Neuronal stem cell (in vitro differentiated cells): ENCODE data around the gene THY1.

Experiments used
- DNase-seq: peaks from one replicate; pipeline ENCODE4 v3.0.0-alpha.2; 2013; ENCODE audit warnings: low spot score
- H2AFZ ChIP-seq: one replicate; pipeline ENCODE4 v1.6.1; 2013; ENCODE audit warnings: mild to moderate bottlenecking, low read length, inconsistent platforms
- H2AK5ac ChIP-seq: 2 replicates; pipeline ENCODE4 v1.6.1; 2013; ENCODE audit warnings: low read depth, mild to moderate bottlenecking, inconsistent platforms, low read length, moderate library complexity, mixed read lengths
- H2BK120ac ChIP-seq: 2 replicates; pipeline ENCODE4 v1.6.1; 2013; ENCODE audit warnings: low read depth, mild to moderate bottlenecking, inconsistent platforms, low read length, moderate library complexity, mixed read lengths
- H2BK12ac ChIP-seq: one replicate; pipeline ENCODE4 v1.6.1; 2013; ENCODE audit warnings: low read length, inconsistent platforms
- H2BK15ac ChIP-seq: 2 replicates; pipeline ENCODE4 v1.6.1; 2013; ENCODE audit warnings: mild to moderate bottlenecking, low read length, inconsistent platforms, mixed read lengths
- H2BK5ac ChIP-seq: one replicate; pipeline ENCODE4 v1.6.1; 2013; ENCODE audit warnings: inconsistent platforms, mild to moderate bottlenecking, low read length, moderate library complexity
- H3K14ac ChIP-seq: one replicate; pipeline ENCODE4 v1.6.1; 2013; ENCODE audit warnings: low read length, inconsistent platforms
- H3K18ac ChIP-seq: 2 replicates; pipeline ENCODE4 v1.6.1; 2013; ENCODE audit warnings: low read length, inconsistent platforms
- H3K23ac ChIP-seq: 2 replicates; pipeline ENCODE4 v1.6.1; 2013; ENCODE audit warnings: low read depth, mild to moderate bottlenecking, mixed read lengths, low read length, inconsistent platforms; ENCODE audit not compliant: poor library complexity
- H3K27ac ChIP-seq: replicated peaks from 3 replicates; pipeline ENCODE4 v1.5.1; 2013; ENCODE audit warnings: low read length, inconsistent platforms
- H3K27me3 ChIP-seq, 3 experiments: 2 replicates each; pipeline ENCODE4 v1.6.1; 2013; ENCODE audit warnings: low read length in 3 of 3, mild to moderate bottlenecking in 2 of 3, inconsistent platforms in 1 of 3, low read depth in 1 of 3, mixed read lengths in 1 of 3, moderate library complexity in 1 of 3; ENCODE audit not compliant: control insufficient read depth in 3 of 3, insufficient read depth in 3 of 3
- H3K36me3 ChIP-seq, 2 donors: replicated peaks in 1 of 2; 2 replicates each; pipeline ENCODE4 v1.6.1; 2013; ENCODE audit warnings: low read length in 2 of 2; ENCODE audit not compliant: control insufficient read depth in 2 of 2, insufficient read depth in 2 of 2
- H3K4ac ChIP-seq: 2 replicates; pipeline ENCODE4 v1.6.1; 2013; ENCODE audit warnings: inconsistent platforms, mild to moderate bottlenecking, low read length, moderate library complexity
- H3K4me1 ChIP-seq, 2 donors: 1 replicate in 1 of 2; 2 replicates in 1 of 2; pipeline ENCODE4 v1.6.1; 2013; ENCODE audit warnings: low read length in 2 of 2, low read depth in 1 of 2; ENCODE audit not compliant: control insufficient read depth in 2 of 2, insufficient read depth in 1 of 2
- H3K4me2 ChIP-seq: one replicate; pipeline ENCODE4 v1.6.1; 2013; ENCODE audit warnings: mild to moderate bottlenecking, low read length, inconsistent platforms; ENCODE audit not compliant: insufficient read depth, poor library complexity, severe bottlenecking
- H3K4me3 ChIP-seq, 2 donors: 2 replicates each; pipeline ENCODE4 v1.5.1; 2013; ENCODE audit warnings: low read length in 2 of 2, mild to moderate bottlenecking in 2 of 2, inconsistent platforms in 1 of 2, moderate library complexity in 1 of 2
- H3K79me1 ChIP-seq: one replicate; pipeline ENCODE4 v1.6.1; 2013; ENCODE audit warnings: low read depth, mild to moderate bottlenecking, inconsistent platforms, low read length, moderate library complexity
- H3K9ac ChIP-seq: one replicate; pipeline ENCODE4 v1.6.1; 2013; ENCODE audit warnings: mild to moderate bottlenecking, low read depth, low read length, inconsistent platforms; ENCODE audit not compliant: poor library complexity
- H3K9me3 ChIP-seq, 2 donors: replicated peaks in 1 of 2; 2 replicates each; pipeline versions ENCODE3 to v1.6.1; 2013; ENCODE audit warnings: low read length in 2 of 2, mild to moderate bottlenecking in 2 of 2, inconsistent platforms in 1 of 2, low read depth in 1 of 2, mixed read lengths in 1 of 2, moderate library complexity in 1 of 2; ENCODE audit not compliant: control insufficient read depth in 2 of 2, insufficient read depth in 1 of 2
- H4K8ac ChIP-seq: one replicate; pipeline ENCODE4 v1.6.1; 2013; ENCODE audit warnings: low read depth, mild to moderate bottlenecking, inconsistent platforms, low read length, moderate library complexity
- H4K91ac ChIP-seq: one replicate; pipeline ENCODE4 v1.6.1; 2013; ENCODE audit warnings: low read length, low read depth, mild to moderate bottlenecking, inconsistent platforms; ENCODE audit not compliant: poor library complexity
- WGBS, 2 donors: extraction: QIAGEN DNeasy Blood & Tissue Kit; methylation state at CpG; one replicate each; pipeline ENCODE4 v1.1.7; 2013; ENCODE audit warnings: missing lambda C conversion rate in 2 of 2, mixed read lengths in 1 of 2; ENCODE audit not compliant: insufficient read length in 2 of 2, insufficient replicate concordance in 1 of 2; ENCODE audit errors: extremely low coverage in 2 of 2; 5-methylcytosine and 5-hydroxymethylcytosine counted together

Gene THY1

DNA sequence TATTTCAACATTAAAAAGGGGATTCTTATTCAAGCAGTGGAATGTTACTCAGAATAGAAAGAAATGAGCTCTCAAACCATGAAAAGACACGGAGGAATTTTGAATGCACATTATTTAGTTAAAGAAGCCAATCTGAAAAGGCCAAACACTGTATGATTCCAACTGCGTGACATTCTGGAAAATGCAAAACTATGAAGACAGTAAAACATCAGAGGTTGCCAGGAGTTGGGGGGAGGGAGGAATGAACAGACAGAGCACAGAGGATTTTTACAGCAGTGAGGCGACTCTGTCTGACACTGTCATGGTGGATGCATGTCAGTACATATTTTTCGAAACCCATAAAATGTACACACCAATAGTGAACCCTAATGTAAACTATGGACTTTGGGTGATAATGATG is 22.9 kb upstream of the THY1 start:
- Histone ChIP-seq H2AK5ac (no peak overlapping the region), H3K9ac (no peak overlapping the region), H2BK5ac (no peak overlapping the region), H3K9me3 (peaks cover 0 to 1% of the 10 kb centered on the region in 2 donors), H2BK12ac (no peak overlapping the region), H2AFZ (no peak overlapping the region), H3K4ac (no peak overlapping the region), H3K14ac (no peak overlapping the region), H4K8ac (no peak overlapping the region), H4K91ac (no peak overlapping the region), H2BK15ac (no peak overlapping the region), H3K4me1 (no peaks in the 10 kb centered on the region), H3K79me1 (no peaks in the 10 kb centered on the region), H3K27me3 (peaks cover 0 to 7% (median 0%) of the 10 kb centered on the region in 3 experiments), H3K36me3 (no peaks in the 10 kb centered on the region), H3K23ac (no peak overlapping the region), H2BK120ac (no peak overlapping the region), H3K27ac (no peak overlapping the region), H3K4me3 (no peak overlapping the region), H3K18ac (no peak overlapping the region), H3K4me2 (no peak overlapping the region)
- no peak for DNase-seq
- no CpG with 5 or more reads among the region's 4 CpGs for WGBS, 2 donors

DNA sequence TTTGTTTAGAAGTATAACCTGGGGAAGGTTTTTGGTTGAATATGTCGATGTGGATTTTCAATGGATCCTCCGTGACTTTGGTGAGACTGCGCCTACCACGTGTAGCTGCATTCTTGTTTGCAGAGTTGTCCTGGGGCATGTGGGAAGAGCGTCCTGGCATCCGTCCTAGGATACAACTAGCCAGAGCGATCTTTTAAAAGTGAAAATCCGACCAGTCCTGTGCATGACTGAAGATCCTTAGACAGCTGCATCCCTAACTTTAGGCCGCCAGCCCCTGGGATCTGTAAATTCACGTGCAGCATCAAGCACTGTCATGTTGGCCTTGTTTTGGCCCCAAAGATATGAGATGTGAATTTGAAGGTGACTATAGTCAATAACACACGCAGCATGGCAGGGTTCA is 22.4 kb upstream of the THY1 start:
- H3K4me1 ChIP-seq: no peaks in the 10 kb centered on the region
- H4K8ac ChIP-seq: no peak overlapping the region
- no peak overlapping the region for H3K18ac ChIP-seq
- no peak overlapping the region for H2BK5ac ChIP-seq
- H2AFZ ChIP-seq: no peak overlapping the region
- no peak overlapping the region for H3K9ac ChIP-seq
- no peak overlapping the region for H4K91ac ChIP-seq
- H2BK12ac ChIP-seq: no peak overlapping the region
- peaks cover 0 to 1% of the 10 kb centered on the region in 2 donors for H3K9me3 ChIP-seq
- no peak overlapping the region for H3K4ac ChIP-seq
- no peak for DNase-seq
- no peak overlapping the region for H3K23ac ChIP-seq
- H3K27ac ChIP-seq: no peak overlapping the region
- H3K36me3 ChIP-seq: no peaks in the 10 kb centered on the region
- no peak overlapping the region for H2AK5ac ChIP-seq
- H3K4me2 ChIP-seq: no peak overlapping the region
- WGBS, 2 donors: no CpG with 5 or more reads among the region's 11 CpGs
- no peak overlapping the region for H2BK120ac ChIP-seq
- no peaks in the 10 kb centered on the region for H3K79me1 ChIP-seq
- no peak overlapping the region for H3K4me3 ChIP-seq
- peaks cover 0 to 7% (median 0%) of the 10 kb centered on the region in 3 experiments for H3K27me3 ChIP-seq
- no peak overlapping the region for H3K14ac ChIP-seq
- H2BK15ac ChIP-seq: no peak overlapping the region

DNA sequence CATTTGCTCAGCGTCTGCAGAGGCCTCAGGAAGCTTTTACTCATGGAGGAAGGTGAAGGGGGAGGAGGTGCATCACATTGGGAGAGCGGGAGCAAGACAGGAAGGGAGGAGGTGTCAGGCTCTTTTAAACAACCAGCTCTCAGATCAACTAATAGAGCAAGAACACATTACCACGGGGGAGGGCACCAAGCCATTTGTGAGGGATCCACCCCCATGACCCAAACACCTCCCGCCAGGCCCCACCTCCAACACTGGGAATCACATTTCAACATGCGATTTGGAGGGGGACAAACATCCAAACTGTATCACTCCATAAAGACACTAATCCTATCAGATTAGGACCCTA is 18.9 kb upstream of the THY1 start:
- no peak for DNase-seq
- Histone ChIP-seq H3K4me1 (no peaks in the 10 kb centered on the region), H2AFZ (no peak overlapping the region), H2BK5ac (no peak overlapping the region), H2AK5ac (no peak overlapping the region), H4K8ac (no peak overlapping the region), H3K4me3 (no peak overlapping the region), H3K14ac (no peak overlapping the region), H2BK12ac (no peak overlapping the region), H3K18ac (no peak overlapping the region), H3K36me3 (no peaks in the 10 kb centered on the region), H3K27ac (no peak overlapping the region), H2BK120ac (no peak overlapping the region), H3K9me3 (peaks cover 0 to 1% of the 10 kb centered on the region in 2 donors), H3K79me1 (no peaks in the 10 kb centered on the region), H3K23ac (no peak overlapping the region), H3K9ac (no peak overlapping the region), H2BK15ac (no peak overlapping the region), H4K91ac (no peak overlapping the region), H3K27me3 (peaks cover 0 to 8% (median 0%) of the 10 kb centered on the region in 3 experiments), H3K4me2 (no peak overlapping the region), H3K4ac (no peak overlapping the region)
- no CpG with 5 or more reads among the region's 5 CpGs for WGBS, 2 donors

DNA sequence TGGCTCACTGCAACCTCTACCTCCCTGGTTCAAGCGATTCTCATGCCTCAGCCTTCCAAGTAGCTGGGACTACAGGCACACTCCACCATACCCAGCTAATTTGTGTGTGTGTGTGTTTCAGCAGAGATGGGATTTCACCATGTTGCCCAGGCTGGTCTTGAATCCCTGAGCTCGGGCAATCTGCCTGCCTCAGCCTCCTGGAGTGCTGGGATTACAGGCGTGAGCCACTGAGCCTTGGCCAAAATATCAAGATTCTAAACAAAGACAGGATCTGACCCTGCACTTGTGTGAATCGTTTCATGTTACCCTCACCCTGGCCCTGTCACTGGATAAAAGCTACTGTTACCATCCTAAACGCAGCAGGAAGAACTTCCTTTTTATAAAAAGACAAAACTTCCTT is 15.6 kb upstream of the THY1 start:
- Histone ChIP-seq H2BK12ac (no peak overlapping the region), H3K14ac (no peak overlapping the region), H2AFZ (peak overlapping the region; percentile 40), H3K4me1 (no peaks in the 10 kb centered on the region), H2BK5ac (no peak overlapping the region), H3K9me3 (no peaks in the 10 kb centered on the region), H3K36me3 (no peaks in the 10 kb centered on the region), H3K4ac (no peak overlapping the region), H3K23ac (no peak overlapping the region), H3K27ac (no peak overlapping the region), H3K4me2 (no peak overlapping the region), H2BK120ac (no peak overlapping the region), H4K8ac (no peak overlapping the region), H3K4me3 (no peak overlapping the region), H3K79me1 (no peaks in the 10 kb centered on the region), H2BK15ac (no peak overlapping the region), H3K27me3 (peaks cover 0 to 16% (median 0%) of the 10 kb centered on the region in 3 experiments), H2AK5ac (no peak overlapping the region), H3K18ac (no peak overlapping the region), H3K9ac (no peak overlapping the region), H4K91ac (no peak overlapping the region)
- no peak for DNase-seq
- no CpG with 5 or more reads among the region's 5 CpGs for WGBS, 2 donors
